Activated CD8-positive, alpha-beta memory T cell treated with anti-CD3 and anti-CD28 coated beads, Interleukin-2, amount 50 U/mL, for 48 hours (primary cell): Measurements from ENCODE around the gene CCDC148.

Experiments
- DNase-seq: peaks from one replicate; pipeline ENCODE4 v3.0.0-alpha.2; 2020

Gene CCDC148

GRCh38 chr2:158143703-158144360 lies 312.7 kb downstream of the CCDC148 start:
- no peak for DNase-seq

GRCh38 chr2:158142568-158143332 lies 313.8 kb downstream of the CCDC148 start:
- DNase-seq = no peak

- DNase-seq = no peak
Measured at GRCh38 chr2:158142165-158142564, 314.4 kb downstream of the CCDC148 start.

- DNase-seq = no peak
Measured at GRCh38 chr2:158140201-158140600, 316.4 kb downstream of the CCDC148 start.

GRCh38 chr2:158138255-158138654 lies 318.3 kb downstream of the CCDC148 start:
- DNase-seq = no peak

- DNase-seq = no peak
Measured at GRCh38 chr2:158135096-158135495, 321.5 kb downstream of the CCDC148 start.

- DNase-seq = no peak
Measured at GRCh38 chr2:158134655-158135054, 321.9 kb downstream of the CCDC148 start.

- DNase-seq = no peak
Measured at GRCh38 chr2:158134055-158134454, 322.5 kb downstream of the CCDC148 start.

- no peak for DNase-seq
Measured at GRCh38 chr2:158131919-158132566, 324.5 kb downstream of the CCDC148 start.

GRCh38 chr2:158131483-158131912 lies 325.1 kb downstream of the CCDC148 start:
- DNase-seq = no peak

- no peak for DNase-seq
Measured at GRCh38 chr2:158130832-158131473, 325.6 kb downstream of the CCDC148 start.

GRCh38 chr2:158129037-158129436 lies 327.5 kb downstream of the CCDC148 start:
- DNase-seq = no peak

GRCh38 chr2:158128168-158128973 lies 328.2 kb downstream of the CCDC148 start:
- no peak for DNase-seq

GRCh38 chr2:158127380-158127804 lies 329.2 kb downstream of the CCDC148 start:
- DNase-seq = no peak

- no peak for DNase-seq
Measured at GRCh38 chr2:158125756-158126498, 330.6 kb downstream of the CCDC148 start.

- DNase-seq = no peak
Measured at GRCh38 chr2:158124896-158125295, 331.7 kb downstream of the CCDC148 start.
